NCI-H748 (cell line): ENCODE data around the gene PHTF2.
"Not testable (repeated sequence)": the region's sequence is repeated elsewhere in the genome, so short reads cannot be mapped to it uniquely, and the experiment has no call there.

Experiments used
- DNase-seq: peaks from one replicate; lab custom pipeline; 2025; ENCODE audit not compliant: unreplicated experiment; lab: John Stamatoyannopoulos, UW

PHTF2 gene

GRCh38 chr7:77827999-77828398, 29.4 kb downstream of the PHTF2 start:
- peak; percentile 14 for DNase-seq

DNA sequence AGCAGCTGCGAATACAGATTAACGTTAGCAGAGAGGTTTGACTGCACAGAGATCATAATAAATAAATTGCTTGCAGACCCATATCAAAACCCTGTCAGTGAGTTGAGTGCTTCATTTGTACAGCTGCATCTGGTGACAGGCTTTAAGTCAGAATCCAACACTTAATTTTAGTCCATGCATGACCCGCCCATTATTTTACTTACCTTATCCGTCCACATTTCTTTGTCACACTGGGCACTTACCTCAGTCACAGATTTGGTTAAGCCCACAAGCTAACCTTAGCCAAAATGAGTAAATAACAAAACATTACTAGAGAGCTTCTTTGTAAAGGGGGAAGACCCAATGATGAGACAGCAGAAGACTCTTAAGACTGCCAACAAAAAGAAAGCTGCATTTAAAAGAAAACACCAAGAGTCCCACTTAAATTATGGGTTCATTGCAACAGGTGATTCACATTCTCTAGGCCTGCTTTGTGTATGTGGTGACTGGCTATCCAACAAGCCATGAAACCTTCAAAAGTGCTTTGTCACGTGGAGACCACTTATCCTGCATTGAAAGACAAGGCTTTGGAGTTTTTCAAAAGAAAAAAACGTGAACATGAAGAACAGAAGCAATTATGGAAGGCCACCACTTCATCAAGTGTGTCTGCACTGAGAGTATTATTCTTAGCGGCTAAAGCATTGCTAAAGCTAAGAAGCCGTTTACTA, 32.2 kb downstream of the PHTF2 start:
- DNase-seq = peak; percentile 30

DNA sequence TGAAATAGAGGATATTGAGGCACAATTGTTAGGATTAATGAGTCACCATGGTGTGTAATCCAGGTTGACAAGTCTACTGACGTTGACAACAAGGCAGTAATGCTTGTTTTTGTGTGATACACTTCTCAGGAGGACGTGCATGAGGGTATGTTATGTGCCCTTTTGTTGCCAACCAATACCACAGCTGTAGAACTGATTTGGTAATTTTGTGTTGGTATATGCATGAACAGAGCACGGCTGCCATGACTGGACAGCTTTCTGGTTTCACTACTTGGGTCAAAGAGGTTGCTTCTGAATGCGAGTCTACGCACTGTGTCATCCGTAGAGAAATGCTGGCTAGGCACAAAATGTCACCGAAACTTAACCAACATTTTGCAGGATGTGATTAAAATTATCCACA, 32.9 kb downstream of the PHTF2 start:
- no peak for DNase-seq

DNA sequence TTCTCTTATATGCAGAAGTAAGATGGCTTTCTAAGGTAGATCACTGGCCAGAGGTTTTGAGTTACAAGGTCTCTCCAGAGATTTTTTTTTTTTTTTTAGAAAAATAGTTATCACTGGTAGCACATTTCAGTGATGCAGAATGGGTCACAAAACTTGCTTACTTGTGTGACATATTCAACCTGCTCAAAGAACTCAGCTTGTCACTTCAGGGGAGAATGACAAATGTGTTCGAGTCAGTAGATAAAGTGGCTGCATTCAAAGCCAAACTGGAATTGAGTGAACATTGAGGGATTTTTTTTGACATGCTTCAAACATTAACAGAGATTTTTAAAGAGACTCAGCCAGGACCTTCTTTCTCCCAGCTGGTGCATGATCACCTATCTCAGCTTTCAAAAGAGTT, 33.4 kb downstream of the PHTF2 start:
- DNase-seq = no peak

DNA sequence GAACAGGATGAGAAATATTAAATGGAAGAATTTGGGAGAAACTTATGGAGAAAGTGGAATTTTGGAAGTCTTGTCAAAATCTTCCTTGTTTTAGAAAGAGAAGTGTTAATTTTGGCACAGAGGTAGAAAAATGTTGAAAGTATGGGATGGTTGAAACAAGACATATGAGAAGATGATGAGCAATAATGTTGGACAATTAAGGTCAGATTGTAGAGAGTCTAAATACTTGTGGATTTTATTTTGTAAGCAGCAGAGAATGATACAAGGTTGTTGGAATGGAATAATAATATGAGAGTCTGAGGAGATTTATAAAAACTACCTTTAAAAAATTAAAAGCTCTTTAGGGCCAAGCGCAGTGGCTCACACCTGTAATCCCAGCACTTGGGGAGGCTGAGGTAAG, 34.6 kb downstream of the PHTF2 start:
- no peak for DNase-seq

DNA sequence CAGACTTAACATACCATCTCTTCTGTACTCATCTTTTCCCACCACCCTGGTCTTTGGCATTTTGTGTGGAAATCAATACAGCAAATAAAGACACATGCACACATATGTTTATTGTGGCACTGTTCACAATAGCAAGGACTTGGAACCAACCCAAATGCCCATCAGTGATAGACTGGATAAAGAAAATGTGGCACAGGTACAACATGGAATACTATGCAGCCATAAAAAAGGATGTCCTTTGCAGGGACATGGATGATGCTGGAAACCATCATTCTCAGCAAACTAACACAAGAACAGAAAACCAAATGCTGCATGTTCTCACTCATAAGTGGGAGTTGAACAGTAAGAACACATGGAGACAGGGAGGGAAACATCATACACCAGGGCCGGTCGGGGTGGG, 37.9 kb downstream of the PHTF2 start:
- DNase-seq = not testable (repeated sequence)

DNA sequence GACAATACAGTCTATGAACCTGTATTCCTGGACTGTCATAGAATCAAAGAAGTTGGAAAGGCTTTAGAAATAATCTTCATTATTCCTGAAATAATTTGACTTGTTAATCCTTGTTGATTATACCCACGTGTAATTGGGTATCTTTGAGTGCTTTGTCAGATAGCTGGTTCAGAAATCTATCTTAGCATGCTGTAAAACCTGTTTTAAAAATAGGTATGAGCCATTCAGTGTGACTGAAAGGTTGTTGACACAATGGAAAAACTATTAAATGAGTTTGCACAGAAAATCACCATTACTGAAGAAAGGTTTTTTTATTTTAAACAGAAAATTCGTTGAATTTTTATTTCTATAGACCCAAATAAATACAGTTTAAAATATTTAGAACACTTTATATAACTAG, 38.7 kb downstream of the PHTF2 start:
- peak; percentile 84 for DNase-seq

DNA sequence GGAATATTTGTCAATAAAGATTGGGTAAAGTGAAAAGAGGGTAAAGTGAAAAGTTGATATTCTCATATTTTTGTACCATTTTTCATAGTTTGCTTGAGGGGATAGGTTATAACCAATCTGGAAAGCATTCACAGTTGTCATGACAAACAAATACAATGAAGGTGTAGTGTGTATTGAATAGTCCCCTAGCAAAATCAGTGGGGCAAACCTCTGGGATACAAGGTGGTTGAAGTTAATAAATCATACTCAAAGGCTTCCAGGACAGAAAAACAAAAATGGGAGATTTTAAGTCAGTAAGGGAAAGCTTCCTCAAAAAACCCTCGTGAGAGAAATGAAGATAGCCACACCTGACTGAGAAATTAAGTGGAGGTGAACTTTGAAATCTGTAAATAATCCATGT, 39.4 kb downstream of the PHTF2 start:
- DNase-seq = peak; percentile 47

DNA sequence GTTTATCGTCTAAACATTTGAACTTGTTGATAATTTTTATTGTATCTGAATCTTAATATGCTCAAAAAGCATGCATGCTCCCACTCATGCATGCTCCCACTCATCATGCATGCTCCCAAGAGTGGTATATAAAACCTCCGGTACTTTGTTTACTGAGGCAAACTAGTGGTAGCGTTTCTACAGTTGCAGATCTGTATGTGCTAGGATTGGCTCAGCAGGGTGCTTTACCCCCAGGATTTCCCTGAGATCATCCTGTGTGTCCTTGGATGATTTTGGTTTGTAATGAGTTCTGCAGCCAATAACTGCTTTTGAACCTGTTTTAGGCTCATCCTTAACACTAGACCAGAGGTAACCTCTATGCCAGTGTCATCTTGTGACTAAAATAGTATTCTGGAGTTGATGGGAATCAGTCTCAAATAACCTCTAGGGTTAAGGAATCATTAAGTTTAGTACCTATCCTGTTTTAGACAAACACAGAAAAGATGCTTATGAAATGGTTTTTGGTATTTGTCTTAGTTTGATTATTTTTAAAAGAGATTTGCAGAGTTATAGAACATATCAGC, 40.4 kb downstream of the PHTF2 start:
- peak; percentile 49 for DNase-seq

DNA sequence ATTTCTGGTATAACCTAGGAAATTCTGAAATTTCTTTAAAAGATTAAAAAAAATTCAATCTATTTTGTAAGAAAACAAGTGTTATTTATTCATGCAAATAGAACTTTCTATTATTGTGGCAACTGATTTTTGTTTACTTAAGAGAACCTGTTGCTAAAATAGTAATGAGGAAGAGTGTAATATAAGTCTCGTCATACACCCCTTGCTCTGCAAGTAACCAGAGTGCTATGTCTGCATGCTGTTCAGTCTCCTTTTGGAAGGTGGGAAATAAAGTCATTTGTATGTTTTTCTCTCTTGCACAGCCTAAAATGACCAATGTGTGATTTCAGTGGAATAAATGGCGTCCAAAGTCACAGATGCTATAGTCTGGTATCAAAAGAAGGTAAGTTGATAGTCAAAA, 41.3 kb downstream of the PHTF2 start:
- no peak for DNase-seq

DNA sequence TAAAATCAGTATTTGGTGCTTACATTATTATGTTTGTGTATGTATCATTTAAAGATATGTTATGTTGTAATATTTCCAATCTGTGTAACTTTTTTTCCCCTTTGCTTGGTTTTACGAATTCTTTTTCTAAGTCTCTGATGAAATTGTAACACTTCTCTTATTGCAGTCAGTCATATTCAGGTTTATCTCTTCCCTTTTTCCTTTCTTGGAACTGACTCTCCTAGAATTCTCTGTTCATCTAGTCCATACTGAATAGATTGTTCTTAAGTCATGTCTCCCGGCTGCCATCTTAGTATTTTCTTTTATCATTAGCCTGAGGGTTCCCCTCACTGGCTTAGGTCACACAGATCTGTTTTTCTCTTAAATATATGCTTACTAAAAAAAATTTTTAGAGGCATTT, 44.6 kb downstream of the PHTF2 start:
- DNase-seq = no peak

- DNase-seq = no peak
Observed at GRCh38 chr7:77846317-77847092, 47.9 kb downstream of the PHTF2 start.

- DNase-seq = no peak
Observed at GRCh38 chr7:77855371-77856083, 57.0 kb downstream of the PHTF2 start.

GRCh38 chr7:77858278-77858677, 59.7 kb downstream of the PHTF2 start:
- DNase-seq = no peak

- no peak for DNase-seq
Observed at GRCh38 chr7:77859343-77859742, 60.8 kb downstream of the PHTF2 start.

- peak; percentile 92 for DNase-seq
Observed at GRCh38 chr7:77862691-77863090, 64.1 kb downstream of the PHTF2 start.

GRCh38 chr7:77863860-77864259, 65.3 kb downstream of the PHTF2 start:
- DNase-seq = no peak

DNA sequence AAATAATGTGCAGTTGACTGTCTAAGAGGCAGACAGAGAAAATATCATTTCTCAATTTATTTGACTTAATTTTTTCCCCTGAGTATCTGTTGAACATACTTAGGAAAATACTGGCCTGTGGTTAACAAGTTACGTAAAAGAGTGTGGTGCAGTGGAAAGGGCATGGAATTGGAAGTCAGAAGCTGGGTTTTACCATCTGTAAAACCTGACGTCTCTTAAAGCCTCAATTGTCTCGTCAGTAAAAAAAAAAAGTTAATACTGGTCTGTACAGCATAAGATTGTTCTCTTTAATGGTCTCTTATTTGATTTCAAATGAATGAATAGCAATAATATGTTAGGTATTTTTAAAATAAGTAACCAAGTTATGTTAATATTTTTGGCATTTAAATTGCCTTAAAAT, 67.8 kb downstream of the PHTF2 start:
- no peak for DNase-seq

DNA sequence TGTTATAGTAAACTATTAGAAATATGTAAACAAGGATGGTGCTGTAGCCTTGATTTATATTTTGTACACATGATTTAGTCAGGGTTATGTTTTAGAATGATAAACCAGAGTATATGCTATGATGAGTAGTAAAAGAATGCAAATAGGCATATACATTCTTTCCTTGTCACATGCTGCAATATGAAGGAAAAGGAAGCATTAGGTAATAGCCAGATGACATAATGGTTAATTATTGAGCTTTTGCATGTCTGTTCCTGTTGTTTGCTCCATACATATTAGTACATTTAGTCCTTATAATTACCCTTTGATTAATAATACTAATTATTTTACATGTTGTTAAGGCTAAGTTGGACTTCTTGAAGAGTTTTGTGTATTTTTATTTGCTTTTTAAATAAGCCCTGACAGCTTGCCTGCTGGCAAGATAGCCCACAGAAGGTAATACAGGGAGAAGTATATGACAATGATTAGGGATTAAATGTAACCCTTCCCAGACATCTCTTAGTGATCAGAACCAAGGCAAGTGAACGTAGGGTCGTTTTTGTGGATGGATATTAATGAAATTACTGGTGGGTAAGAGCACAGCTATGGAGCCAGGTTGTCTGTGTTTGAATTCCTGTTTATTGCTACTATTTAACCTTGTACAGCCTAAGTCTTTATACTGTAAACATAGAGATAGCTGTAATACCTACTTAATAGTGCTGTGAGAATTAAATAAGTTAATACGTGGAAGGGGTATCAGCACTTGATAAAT, 68.4 kb downstream of the PHTF2 start:
- no peak for DNase-seq

GRCh38 chr7:77867537-77867865, 68.9 kb downstream of the PHTF2 start:
- no peak for DNase-seq

- peak; percentile 5 for DNase-seq
Observed at GRCh38 chr7:77872256-77872655, 73.7 kb downstream of the PHTF2 start.
